GM06990 (cell line): ENCODE results near the gene UROS.

Source experiments
- DNase-seq: peaks from one replicate; pipeline ENCODE4 v3.0.0-alpha.2; 2011; ENCODE audit not compliant: insufficient read length; ENCODE audit errors: extremely low read depth
- H3K27me3 ChIP-seq: replicated peaks from 2 replicates; pipeline ENCODE4 v1.6.0; 2011; ENCODE audit warnings: low read length; ENCODE audit not compliant: control insufficient read depth, insufficient read depth
- H3K36me3 ChIP-seq: 2 replicates; pipeline ENCODE4 v1.5.1; 2011; ENCODE audit warnings: low read length; ENCODE audit not compliant: control insufficient read depth, insufficient read depth
- H3K4me3 ChIP-seq: replicated peaks from 2 replicates; pipeline ENCODE4 v1.5.1; 2011; ENCODE audit warnings: low read depth, mild to moderate bottlenecking, control low read depth, low read length
- CTCF ChIP-seq: IDR thresholded peaks from 2 replicates; pipeline ENCODE4 v1.5.1; 2011; ENCODE audit warnings: low read length, control low read depth, mild to moderate bottlenecking, inconsistent platforms; ENCODE audit not compliant: insufficient read depth, poor library complexity, severe bottlenecking

UROS gene

GRCh38 chr10:125783957-125784356 is 39.1 kb downstream of the UROS start:
- no peak for DNase-seq
- Histone ChIP-seq H3K27me3 (no peaks in the 10 kb centered on the region), H3K4me3 (no peak overlapping the region), H3K36me3 (peaks cover 2% of the 10 kb centered on the region; the same call in 1 of the 2 replicates)
- no peak for TF ChIP-seq CTCF

- H3K27me3 ChIP-seq, result no peaks in the 10 kb centered on the region
- TF ChIP-seq CTCF, result no peak
Measured at GRCh38 chr10:125783408-125783807, 39.6 kb downstream of the UROS start.

GRCh38 chr10:125782616-125783015 is 40.4 kb downstream of the UROS start:
- no peak for DNase-seq
- no peaks in the 10 kb centered on the region for H3K27me3 ChIP-seq
- TF ChIP-seq CTCF, result no peak

More at GRCh38 chr10:125783408-125783807, 39.6 kb downstream of the UROS start:
- no peak for DNase-seq
- no peak overlapping the region for H3K4me3 ChIP-seq
- H3K36me3 ChIP-seq, result no peaks in the 10 kb centered on the region; the same call in 1 of the 2 replicates

GRCh38 chr10:125782054-125782453 is 41.0 kb downstream of the UROS start:
- H3K4me3 ChIP-seq, result no peak overlapping the region
- TF ChIP-seq CTCF, result no peak
- H3K27me3 ChIP-seq, result no peaks in the 10 kb centered on the region; the same call in 1 of the 2 replicates
- no peaks in the 10 kb centered on the region for H3K36me3 ChIP-seq
- DNase-seq, result no peak

More at GRCh38 chr10:125782616-125783015, 40.4 kb downstream of the UROS start:
- Histone ChIP-seq H3K36me3 (no peaks in the 10 kb centered on the region), H3K4me3 (no peak overlapping the region)

- no peaks in the 10 kb centered on the region for H3K36me3 ChIP-seq
- H3K4me3 ChIP-seq, result no peak overlapping the region
- DNase-seq, result no peak
- H3K27me3 ChIP-seq, result no peaks in the 10 kb centered on the region; the same call in 1 of the 2 replicates
- no peak for TF ChIP-seq CTCF
Measured at GRCh38 chr10:125781374-125781773, 41.7 kb downstream of the UROS start.
